ENCODE data around the gene RAB11FIP3.
"Not testable (repeated sequence)": the region's sequence is repeated elsewhere in the genome, so short reads cannot be mapped to it uniquely, and the experiment has no call there.

RAB11FIP3 gene

DNA sequence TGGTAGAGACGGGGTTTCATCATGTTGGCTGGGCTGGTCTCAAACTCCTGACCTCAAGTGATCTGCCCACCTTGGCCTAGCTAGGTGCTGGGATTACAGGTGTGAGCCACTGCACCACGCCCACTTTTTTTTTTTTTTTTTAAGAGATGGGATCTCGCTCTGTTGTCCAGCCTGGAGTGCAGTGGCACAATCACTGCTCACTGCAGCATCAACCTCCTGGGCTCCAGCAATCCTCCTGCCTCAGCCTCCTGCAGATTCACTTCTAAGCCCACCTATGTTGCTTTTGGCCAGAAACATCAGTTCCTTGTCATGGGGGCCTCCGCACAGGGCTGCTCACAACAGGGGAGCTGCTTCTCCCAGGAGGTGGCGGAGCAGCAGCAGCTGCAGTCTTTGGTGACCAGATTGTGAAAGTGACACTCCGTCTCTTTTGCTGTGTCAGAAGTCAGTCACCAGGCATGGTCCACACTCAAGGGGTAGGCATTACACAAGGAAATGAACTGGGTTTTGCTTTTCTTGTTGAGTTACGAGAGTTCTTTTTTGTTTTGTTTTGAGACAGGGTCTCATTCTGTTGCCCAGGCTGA, 32.9 kb upstream of the RAB11FIP3 start:
- no peak for DNase-seq

GRCh38 chr16:396199-396598, 29.2 kb upstream of the RAB11FIP3 start:
- DNase-seq, result no peak

GRCh38 chr16:396605-397004, 28.8 kb upstream of the RAB11FIP3 start:
- no peak for DNase-seq

GRCh38 chr16:397135-397661, 28.3 kb upstream of the RAB11FIP3 start, which contains the start of gene NME4:
TSS of gene NME4 (plus strand) at chr16:397199. CDS start at chr16:397223, 24 bp downstream.
- DNase-seq, result no peak

GRCh38 chr16:397736-398332, 27.6 kb upstream of the RAB11FIP3 start:
- no peak for DNase-seq

DNA sequence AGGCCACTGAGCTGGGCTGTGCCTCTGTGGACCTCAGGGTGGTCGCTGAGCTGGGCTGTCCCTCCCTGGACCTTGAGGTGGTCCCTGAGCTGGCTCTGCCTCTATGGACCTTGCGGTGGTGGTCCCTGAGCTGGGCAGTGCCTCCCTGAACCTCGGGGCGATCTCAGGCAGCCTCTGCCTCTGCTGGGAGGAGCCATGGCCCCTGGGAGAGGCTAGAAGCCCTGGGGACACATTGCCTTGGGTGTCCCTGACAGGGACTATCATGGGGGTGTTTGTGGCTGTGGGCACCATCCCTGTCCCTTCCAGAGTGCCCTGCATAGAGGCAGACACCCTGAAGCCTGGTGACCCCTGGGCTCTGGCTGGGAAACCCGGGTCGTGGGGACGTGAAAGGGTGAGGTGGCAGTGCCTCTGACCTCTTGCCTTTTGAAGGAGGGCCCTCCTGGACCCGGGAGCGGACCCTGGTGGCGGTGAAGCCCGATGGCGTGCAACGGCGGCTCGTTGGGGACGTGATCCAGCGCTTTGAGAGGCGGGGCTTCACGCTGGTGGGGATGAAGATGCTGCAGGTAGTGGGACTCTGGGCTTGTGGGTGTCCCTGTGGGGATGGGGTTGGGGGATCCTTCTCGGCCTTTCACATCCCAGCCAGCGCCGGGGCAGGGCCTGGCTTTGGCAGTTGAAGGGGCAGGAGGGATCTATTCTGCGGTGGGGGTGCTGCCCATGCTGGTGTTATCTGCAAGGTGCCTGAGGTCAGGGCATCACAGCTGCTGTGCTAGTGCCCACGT, 26.7 kb upstream of the RAB11FIP3 start:
- DNase-seq, result no peak

- DNase-seq, result no peak
Observed at GRCh38 chr16:399340-400019, 26.0 kb upstream of the RAB11FIP3 start.

- DNase-seq, result no peak
Observed at GRCh38 chr16:400061-400591, 25.3 kb upstream of the RAB11FIP3 start.

GRCh38 chr16:401468-402348, 23.7 kb upstream of the RAB11FIP3 start, which contains the start of gene DECR2:
TSS of gene DECR2 (plus strand) at chr16:401885. CDS start at chr16:401964, 79 bp downstream.
- DNase-seq, result no peak

- no peak for DNase-seq
Observed at GRCh38 chr16:404971-405486, 20.4 kb upstream of the RAB11FIP3 start.

GRCh38 chr16:405548-406506, 19.6 kb upstream of the RAB11FIP3 start:
- DNase-seq, result no peak

- DNase-seq, result no peak
Observed at GRCh38 chr16:407253-407652, 18.2 kb upstream of the RAB11FIP3 start.

GRCh38 chr16:410516-411178, 14.8 kb upstream of the RAB11FIP3 start:
- no peak for DNase-seq

DNA sequence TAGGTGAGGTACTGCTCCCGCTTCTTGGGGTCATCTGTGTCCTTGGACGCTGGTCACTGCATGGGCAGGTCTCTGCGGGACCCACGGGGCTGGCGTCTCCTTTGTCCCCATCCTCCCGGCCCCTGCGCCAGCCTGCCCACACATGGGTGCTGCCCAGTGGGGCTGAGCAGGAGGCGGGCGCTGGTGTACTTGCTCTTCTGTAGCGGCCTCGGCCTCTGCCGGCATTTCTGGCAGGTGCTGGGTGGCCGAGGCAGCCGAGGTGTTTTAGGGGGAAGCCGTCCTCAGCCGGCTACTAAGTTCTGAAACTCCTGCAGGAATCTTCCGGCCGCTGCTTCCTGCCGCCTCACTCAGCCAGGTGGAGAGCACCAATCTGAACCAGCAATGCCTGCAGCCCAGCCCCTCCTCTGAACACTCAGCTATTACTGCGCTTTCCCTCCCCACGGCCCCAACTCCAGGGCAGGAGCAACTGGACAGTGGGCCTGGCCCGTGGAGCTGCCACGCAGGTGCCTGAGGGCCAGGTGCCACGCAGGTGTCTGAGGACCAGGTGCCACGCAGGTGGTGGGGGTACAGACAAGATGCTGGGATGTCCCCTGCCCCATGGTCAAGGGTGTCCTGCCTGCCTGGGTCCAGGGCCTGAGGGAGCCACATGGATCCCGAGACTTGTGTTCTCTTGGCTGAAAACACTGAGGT, 13.7 kb upstream of the RAB11FIP3 start:
- DNase-seq, result no peak

- no peak for DNase-seq
Observed at GRCh38 chr16:414395-415169, 10.9 kb upstream of the RAB11FIP3 start.

- not testable (repeated sequence) for DNase-seq
Observed at GRCh38 chr16:415170-415498, 10.3 kb upstream of the RAB11FIP3 start.

DNA sequence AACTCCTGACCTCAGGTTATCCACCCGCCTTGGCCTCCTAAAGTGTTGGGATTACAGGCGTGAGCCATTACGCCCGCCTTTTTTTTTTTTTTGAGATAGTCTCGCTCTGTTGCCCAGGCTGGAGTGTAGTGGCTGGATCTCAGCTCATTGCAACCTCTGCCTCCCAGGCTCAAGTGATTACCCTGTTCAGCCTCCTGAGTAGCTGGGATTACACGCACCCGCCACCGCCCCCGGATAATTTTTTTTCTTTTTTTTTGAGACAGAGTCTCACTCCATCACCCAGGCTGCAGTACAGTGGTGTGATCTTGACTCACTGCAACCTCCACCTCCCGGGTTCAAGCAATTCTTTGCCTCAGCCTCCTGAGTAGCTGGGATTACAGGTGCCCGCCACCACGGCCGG, 3.3 kb upstream of the RAB11FIP3 start:
- not testable (repeated sequence) for DNase-seq

- no peak for DNase-seq
Observed at GRCh38 chr16:424033-424622, 1.3 kb upstream of the RAB11FIP3 start.

Data from NCI-H510A (cell line).